Activated CD4-positive, CD25-positive, alpha-beta regulatory T cell (primary cell): ENCODE data around the gene PGGHG.
"Not testable (repeated sequence)": the region's sequence is repeated elsewhere in the genome, so short reads cannot be mapped to it uniquely, and the experiment has no call there.

Experiments used
- DNase-seq, 4 experiments: peaks; one replicate each; lab custom pipeline; 2025; lab: John Stamatoyannopoulos, UW

PGGHG gene

DNA sequence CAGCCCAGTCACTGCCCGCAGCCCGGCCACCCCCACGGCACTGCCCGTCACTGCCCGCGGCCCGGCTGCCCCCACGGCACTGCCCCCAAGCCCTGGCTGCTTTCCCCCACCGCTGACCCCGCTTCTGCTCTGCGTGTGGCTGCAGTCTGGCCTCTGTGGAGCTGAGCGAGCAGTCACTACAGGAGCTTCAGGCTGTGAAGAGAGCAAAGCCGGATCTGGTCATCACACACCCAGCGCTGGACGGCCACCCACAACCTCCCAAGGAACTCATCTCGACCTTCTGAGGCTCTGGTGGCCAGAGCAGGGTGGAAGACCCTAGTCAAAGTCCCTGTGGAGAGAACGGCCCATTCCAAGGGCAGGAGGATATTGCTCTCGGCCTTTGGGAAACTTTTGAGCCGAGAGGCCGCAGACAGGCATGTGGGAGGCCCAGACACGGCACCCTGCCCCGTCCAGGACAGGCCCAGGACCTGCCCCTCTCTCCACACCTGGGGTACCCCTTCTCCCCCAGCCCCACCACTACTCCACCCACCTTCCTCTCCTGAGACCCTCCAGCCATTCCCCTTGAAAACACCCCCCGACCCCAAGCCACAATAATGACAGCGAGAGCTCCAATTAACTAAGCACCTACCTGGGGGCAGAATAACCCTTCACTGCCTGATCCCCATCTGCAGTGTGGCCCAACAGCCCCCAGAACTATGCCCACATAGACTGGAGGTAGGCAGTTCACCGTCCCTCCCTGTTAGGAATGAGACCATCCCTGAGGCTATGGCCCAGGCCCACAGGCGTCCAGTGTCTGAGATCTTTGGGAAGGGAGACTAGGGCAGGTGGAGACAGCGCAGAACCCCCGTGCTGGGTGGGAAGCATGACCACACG lies 3.7 kb upstream of the PGGHG start:
- no peak for DNase-seq

DNA sequence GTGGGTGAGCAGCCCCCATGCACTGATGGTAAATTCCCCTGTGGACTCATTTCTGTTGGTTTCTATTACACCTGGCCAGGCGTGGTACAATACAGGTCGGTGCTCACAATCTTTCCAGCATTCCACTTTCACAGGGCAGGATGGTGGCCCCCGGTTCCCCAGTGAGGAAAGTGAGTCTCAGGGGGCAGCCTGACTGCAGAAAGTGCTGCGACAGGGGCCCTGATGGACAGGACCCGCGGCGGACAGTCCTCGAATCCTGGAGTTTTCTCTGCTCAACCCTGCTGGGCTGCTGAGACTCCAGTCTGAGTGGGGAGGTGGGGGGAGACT lies 3.1 kb upstream of the PGGHG start:
- no peak for DNase-seq

DNA sequence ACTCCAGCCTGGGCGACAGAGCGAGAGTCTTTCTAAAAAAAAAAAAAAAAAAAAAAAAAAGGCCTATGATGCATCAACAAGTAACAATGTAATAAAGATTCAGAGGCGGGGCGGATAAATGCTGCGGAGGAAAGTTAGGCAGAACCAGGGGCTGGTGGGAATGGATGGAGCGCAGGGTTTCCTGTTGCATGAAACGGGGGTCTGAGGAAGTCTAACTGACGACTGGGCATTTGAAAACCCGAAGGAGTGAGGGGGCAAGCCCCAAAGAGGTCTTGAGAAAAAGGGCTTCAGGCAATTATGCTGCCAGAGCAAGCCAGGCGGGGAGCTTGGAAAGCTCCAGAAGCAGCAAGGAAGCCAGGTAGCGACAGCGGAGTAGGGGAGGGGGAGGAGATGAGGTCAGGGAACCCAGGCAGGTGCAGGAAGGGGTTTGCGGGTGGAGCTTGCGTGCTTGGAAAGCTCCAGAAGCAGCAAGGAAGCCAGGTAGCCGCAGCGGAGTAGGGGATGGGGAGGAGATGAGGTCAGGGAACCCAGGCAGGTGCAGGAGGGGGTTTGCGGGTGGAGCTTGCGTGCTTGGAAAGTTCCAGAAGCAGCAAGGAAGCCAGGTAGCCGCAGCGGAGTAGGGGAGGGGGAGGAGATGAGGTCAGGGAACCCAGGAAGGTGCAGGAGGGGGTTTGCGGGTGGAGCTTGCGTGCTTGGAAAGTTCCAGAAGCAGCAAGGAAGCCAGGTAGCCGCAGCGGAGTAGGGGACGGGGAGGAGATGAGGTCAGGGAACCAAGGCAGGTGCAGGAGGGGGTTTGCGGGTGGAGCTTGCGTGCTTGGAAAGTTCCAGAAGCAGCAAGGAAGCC lies 1.7 kb upstream of the PGGHG start:
- DNase-seq, result not testable (repeated sequence)

DNA sequence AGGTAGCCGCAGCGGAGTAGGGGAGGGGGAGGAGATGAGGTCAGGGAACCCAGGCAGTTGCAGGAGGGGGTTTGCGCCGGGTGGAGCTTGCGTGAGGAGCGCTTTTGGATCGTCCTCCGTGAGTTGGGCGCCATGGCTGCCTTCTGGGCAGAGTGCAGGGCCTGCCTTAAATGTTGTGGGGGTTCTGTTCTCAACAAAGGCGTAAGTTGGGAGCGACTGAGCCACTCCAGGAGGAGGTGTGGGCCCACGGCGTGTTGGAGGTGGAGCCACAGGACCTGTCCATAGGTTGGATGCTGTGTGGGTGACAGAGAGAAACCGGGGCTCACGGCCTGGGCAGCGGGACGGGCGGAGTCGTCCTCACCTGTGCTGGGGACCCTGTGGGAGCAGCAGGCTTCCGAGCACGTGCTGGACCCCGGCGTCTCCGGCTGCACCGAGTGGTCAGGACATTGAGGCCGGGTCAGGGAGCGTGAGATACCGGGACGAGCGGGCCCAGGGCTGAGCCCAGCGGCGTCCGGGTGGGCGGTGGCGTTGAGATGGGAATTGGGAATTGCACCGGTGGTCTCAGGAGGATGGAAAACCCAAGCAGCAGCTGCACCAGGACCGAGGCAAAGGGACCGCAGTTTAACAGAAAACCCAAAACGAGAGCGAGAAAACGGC lies 977 bp upstream of the PGGHG start:
- no peak for DNase-seq

DNA sequence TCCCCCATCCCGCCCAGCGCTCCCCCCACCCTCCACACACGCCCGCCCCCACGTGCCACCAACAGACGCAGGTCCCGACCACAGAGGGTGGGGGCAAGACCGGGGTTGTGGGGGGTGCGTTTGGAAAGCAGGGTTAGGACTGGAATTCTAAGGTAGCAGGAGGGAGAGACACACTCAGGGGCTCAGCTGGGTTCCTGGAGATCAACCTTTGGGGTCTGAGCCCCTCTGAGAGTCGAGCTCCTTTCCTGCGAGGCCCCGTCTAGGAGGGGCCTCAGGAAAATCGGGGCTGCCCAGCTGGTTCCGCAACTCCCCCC lies 429 bp downstream of the PGGHG start:
- DNase-seq, result no peak

DNA sequence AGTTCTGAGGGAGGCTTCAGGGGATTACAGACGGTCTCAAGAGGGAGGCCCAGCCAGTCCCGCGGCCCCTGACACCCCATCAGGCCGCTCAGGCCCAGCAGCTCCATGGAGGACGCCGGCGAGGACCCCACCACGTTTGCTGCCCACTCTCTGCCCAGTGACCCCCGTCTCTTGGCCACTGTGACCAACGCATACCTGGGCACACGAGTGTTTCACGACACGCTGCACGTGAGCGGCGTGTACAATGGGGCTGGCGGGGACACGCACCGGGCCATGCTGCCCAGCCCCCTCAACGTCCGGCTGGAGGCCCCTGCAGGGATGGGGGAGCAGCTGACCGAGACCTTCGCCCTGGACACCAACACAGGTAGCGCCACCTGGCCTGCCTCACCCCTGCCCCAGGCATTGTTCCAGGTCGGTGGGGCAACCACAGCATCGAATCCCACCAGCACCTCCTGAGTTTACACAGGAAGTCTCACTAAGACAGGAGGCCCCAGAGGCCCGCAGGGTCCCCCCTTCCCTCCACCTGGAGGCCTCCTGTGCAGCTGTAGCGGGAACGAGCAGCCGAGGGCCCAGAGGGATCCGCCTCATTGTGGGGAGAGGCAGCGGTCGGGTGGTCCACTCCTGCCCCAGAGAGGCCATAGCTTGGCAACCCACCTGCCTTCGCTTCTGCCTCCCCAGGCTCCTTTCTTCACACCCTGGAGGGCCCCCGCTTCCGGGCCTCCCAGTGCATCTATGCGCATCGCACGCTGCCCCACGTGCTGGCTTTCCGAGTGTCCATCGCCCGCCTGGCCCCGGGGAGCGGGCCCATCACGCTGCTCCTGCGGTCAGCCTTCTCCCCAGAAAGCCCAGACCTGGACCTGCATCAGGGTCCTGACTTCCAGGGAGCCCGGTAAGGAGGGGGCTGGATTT lies 1.0 kb downstream of the PGGHG start:
- no peak for DNase-seq

DNA sequence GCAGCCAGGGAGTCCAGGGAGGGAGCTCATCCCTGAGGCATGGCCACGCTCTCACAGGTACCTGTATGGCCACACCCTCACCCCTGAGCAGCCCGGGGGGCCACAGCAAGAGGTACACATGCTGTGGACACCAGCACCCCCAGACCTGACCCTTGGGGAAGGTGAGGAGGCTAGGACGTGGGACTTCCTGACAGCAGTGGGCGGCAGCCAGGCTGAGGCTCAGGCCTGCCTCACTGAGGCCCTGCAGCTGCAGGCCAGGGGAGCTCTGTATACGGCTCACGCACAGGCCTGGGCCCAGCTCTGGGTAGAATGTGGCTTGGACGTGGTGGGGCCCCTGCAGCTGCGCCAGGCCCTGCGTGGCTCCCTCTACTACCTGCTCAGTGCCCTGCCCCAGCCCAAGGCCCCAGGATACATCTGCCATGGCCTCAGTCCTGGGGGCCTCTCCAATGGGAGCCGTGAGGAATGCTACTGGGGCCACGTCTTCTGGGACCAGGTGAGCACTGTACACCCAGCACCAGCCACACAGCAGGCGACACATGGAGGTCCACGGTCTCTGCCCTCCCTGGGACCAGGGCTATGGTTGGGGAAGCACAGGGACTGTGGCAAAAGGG lies 1.8 kb downstream of the PGGHG start:
- DNase-seq, result no peak

DNA sequence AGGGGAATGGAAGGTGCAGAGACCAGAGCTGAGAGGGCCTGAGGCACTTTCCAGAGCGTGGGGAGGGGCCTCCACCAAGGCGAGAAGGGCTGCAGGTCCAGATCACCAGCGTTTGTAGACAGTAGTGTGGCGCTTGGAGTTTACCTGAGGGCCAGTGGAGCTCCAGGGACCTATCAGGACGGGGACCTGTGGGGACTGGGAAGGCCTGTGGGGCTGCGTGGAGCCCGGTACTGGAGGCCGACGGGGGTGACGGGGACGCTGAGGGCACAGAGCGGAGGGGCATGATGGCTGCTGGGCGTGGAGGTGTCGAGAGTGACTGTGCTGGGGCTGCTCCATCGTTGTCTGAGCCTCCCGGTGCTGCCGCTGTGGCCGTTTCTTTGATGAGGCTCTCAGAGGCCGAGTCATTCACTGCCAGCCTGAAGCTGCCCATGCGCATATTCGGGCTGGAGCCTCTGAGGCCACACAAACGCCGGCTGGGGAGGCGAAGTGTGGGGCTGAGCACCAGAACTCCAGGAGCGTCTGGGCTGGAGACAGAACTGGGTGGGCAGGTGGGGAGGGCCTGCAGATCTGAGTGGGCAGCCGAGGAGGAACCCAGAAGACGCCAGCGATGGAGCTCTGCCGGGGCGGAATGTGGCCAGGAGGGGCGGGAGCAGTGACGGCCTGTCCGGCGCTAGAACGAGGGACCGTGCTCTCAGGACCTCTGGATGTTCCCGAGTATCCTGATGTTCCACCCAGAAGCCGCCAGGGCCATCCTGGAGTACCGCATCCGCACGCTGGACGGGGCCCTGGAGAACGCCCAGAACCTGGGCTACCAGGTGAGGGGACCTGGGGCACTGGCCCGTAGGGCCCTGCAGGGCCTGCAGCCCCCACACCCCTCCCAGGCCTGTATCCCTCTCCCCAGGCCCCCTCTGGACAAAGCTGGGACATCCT lies 2.6 kb downstream of the PGGHG start:
- DNase-seq, result no peak

DNA sequence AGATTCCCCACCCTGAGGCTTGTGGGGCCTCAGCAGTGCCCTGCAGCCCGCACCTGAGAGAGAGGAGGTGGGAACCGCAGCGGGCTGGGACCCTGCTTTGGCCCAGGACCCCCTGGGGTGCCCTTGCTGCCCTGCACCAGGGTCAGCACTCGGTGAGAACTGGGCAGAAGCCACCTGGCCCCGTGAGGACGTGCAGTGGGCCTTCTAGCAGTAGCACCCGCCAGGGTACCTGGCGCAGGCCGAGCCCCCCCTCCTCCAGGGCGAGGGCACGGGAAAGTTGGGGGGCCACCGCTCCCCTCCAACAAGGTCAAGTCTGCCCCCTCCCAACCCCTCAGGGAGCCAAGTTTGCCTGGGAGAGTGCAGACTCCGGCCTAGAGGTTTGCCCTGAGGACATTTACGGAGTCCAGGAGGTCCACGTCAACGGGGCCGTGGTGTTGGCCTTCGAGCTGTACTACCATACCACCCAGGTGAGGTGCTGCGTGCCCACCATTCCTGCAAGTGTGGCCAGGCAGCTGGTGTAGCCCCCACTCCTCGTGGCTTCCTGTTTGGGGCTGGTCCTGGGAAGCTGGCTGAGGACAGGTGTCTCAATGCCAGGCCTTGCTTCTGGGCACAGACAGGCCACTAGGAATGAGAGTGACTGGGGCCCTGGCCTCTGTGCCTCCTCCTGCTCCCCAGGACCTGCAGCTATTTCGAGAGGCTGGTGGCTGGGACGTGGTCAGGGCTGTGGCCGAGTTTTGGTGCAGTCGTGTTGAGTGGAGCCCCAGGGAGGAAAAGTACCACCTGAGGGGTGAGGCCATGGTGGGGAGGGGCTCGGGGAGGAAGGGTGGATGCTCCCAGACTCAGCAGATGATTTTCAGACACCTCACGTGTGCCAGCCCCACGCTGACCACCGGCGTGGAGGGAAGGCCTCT lies 3.5 kb downstream of the PGGHG start:
- no peak for DNase-seq

DNA sequence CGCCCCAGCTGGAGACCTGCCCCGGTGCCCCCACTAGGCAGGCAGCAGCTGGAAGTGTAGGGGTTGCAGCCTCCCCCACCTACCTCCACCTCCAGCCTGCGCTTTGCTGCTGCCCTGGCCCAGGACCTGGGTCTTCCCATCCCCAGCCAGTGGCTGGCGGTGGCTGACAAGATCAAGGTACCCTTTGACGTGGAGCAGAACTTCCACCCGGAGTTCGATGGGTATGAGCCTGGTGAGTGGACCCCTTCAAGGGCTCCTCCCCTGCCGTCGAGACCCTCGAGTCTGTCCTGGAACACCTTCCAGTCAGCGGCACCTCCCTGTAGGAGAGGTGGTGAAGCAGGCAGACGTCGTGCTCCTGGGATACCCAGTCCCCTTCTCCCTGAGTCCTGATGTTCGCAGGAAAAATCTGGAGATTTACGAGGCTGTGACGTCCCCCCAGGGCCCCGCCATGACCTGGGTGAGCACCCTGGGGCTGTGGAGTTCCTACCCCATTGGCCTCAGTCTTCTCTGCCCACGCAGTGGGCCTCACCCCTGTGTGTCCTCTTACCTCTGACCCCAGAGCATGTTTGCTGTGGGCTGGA lies 4.4 kb downstream of the PGGHG start:
- no peak for DNase-seq

DNA sequence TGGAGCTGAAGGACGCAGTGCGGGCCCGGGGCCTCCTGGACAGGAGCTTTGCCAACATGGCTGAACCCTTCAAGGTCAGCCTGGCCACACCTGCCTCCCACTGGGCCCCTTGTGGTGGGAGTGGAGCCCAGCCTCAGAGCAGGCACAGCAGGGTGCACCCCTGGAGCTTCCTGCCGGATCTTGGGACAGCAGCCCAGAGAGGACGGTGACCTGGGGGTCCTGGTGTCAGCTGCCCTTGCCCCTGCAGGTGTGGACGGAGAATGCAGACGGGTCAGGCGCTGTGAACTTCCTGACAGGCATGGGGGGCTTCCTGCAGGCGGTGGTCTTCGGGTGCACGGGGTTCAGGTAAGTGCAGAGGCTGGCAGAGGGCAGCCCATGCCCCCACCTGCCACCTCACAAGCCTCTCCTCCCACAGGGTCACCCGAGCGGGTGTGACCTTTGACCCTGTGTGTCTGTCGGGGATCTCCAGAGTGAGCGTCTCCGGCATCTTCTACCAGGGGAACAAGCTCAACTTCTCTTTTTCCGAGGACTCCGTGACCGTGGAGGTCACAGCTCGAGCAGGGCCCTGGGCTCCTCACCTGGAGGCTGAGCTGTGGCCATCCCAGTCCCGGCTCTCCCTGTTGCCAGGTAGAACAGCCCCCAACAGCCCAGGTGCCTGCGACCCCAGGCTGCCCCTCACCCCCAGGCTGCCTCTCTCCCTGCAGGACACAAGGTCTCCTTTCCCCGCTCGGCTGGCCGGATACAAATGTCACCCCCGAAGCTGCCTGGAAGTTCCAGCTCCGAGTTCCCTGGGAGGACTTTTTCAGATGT lies 5.1 kb downstream of the PGGHG start:
- DNase-seq, result no peak

DNA sequence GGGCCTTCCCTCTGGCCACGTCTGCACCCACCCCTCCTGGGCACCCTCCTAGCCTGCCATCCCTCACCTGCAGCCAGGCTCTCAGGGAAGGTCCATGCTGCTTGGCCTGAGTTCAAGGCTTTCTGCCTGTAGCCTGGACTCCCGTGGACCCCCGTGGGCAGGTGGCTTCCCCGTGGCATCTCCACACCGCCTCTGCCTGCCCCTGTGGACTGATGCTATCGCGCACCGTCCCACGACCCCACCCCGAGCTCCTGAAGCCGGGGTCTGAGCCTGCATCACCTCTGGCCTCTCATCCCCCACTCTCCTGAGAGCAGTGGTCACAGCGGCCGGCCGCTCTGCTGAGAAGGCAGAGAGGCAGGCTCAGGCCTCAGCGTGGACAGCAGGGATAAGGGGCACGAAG lies 5.9 kb downstream of the PGGHG start:
- no peak for DNase-seq

DNA sequence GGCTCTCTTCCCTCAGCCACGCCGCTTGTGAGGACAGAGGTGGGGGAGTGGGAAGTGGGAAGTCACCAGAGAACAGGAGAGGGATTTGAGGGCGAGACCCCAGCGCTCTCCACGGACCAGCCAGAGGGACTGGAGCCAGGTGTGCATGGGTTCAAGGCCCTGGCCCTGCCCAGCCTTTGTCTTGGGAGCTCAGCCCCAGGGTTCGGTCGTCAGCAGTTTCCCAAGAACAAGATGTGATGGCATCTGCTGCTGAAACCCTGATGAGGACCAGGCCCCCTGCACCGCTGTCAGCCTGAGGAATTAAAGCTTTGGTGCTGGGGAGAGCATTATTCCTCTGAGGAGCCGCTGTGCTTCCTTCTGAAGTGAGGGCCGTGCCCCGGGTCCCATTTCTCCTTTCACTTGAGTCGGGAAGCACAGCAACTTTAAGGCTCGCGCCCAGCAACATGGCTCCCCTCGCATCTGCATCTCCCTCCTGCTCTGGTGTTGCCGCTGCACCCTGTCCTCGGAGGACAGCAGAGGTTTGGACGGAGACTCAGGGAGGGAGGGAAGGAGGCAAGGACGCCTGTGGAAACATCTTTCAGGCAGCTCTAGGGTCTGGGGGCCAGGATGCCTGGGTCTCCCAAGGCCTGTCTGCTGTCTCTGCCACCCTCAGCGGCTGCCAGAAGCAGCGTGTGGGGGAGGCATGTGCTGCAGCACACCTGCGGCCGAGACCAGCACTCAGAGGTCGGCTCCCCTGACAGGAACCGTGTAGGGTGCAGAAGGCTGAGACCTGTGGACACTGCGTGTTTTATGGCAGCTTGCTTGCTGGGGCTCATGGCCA lies 6.6 kb downstream of the PGGHG start:
- no peak for DNase-seq

DNA sequence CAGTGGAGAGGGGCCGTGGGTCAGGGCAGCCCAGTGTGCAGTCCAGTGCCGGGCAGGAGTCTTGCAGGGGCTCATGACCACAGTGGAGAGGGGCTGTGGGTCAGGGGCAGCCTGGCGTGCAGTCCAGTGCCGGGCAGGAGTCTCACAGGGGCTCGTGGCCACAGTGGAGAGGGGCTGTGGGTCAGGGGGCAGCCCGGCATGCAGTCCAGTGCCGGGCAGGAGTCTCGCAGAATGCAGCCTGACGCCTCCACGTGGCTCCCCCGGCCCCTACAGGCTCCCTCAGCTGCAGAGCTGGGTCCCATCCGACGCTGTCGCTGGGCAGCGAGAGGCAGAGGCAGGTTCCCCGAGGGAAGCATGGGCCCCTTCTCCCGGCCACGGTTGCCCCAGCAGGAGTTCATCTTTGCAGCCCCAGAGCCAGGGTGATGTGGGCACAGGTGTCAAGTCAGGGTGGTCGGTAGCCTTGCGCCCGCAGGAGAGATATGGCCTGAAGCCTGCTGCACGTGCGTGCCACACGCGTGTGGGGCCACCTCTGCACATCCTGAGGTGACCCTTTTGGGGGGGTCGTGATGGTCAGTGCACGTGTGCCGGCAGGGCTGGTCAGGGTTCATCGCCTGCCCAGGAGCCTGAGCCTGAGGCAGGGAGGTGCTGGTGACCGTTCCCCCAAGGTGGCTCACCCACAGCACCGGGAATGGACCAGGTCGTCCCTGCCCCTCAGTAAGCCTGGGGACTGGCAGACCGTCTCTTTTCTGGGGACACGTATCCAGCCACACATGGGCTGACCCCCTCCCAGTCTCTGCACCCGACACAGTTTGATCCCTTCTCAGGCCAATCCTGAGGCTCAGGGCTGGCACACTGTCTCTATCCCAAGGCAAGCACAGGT lies 7.5 kb downstream of the PGGHG start:
- DNase-seq, result no peak

DNA sequence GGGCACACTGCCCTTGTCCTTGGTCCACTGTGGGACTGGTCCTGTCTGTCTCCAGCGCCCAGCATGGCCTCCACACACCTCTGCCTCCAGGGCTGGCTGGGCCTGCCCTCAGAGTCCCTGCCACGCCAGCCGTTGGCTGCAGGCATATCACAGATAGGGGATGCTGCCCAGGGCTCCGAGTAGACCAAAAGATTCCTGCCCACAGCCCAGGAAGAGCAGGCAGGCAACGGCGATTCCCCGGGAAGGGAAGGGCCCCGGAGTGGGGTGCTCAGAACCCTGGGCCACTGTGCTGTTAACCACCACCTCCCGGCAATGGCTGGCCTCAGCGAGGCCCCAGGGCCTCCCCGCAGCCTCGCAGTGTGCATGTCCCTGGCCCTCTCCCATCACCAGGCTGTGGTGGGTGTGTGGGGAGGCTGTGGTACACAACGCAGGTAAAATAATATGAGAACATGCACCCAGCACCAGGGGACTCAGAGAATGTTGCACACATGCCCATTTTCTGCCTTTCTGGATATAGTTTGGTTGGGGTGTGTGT lies 8.2 kb downstream of the PGGHG start:
- no peak for DNase-seq
